HG03354 (cell line): ENCODE results near the gene PLET1.

Experiments used
- ATAC-seq: cut with Tn5 transposase; IDR thresholded peaks from one replicate; pipeline ENCODE4 v1.9.1; 2021; ENCODE audit warnings: mild to moderate bottlenecking; ENCODE audit not compliant: unreplicated experiment, poor library complexity, severe bottlenecking

Gene PLET1

DNA sequence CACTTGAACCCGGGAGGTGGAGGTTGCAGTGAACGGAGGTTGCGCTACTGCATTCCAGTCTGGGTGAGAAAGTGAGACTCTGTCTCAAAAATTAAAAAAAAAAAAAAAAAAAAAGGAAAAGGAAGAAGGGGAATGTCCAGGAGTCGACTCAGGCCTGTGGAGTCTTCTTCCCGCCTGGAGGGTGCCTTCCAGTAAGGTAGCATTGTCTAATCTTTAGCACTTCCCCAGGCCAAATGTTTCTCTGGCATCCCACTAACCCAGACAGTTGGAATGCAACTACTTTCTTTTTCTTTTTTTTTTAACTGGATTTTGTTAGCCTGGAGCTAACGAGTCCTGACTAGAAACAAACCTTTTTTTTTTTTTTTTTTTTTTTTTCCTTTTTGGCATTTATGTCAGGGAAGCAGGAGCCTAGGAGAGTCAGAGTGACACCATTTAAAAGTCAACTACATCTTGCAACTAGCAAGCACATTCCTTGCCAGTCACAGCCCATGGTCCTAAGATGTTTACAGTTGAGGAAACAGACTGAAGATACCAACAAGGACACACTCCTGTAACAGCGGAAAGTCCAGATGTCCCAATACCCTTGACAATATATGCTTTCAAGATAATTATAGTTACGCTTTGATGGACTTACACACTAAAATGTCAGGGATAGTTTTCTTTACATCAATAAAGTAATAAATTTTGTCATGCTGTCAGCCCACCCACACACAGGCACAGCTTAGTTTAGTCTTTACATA lies 10.6 kb downstream of the PLET1 start:
- no peak for ATAC-seq

DNA sequence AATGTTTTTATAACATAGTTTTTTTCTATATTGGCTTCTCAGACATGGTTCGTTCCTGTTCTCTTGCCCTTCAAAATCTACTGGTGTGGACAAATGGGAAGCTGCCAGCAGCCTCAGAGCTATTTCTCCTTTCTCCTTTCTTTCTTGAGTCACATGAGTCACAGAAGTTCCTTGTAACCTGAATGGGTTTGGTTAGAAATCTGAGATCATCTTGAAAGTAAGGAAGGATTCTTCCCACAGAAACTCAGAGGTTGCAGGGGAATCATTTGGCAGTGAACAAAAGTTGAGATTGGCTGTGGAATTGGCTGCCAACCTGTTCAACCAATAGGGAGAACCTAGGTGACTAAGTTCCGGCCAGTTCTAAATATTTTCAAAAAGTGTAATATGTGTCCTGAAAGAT lies 12.5 kb downstream of the PLET1 start:
- ATAC-seq = no peak

DNA sequence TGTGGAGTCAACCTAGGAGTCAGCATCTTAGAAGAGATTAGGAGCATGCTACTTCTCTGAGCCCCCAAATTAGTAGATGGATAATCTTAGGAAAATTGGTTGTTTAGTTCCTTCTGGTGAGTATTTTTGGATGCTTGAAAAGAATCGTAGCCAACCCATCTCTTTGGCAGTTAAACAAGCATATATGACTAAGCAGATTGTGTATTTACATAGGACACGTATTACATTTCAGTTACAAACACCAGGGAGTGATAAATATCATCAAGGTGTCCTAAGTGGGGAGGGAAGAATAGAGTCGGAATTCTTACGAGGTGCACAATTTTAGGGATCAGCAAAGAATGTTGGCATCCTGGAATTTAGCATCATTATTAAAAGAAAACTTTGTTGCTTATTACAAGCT lies 13.5 kb downstream of the PLET1 start:
- ATAC-seq = no peak

DNA sequence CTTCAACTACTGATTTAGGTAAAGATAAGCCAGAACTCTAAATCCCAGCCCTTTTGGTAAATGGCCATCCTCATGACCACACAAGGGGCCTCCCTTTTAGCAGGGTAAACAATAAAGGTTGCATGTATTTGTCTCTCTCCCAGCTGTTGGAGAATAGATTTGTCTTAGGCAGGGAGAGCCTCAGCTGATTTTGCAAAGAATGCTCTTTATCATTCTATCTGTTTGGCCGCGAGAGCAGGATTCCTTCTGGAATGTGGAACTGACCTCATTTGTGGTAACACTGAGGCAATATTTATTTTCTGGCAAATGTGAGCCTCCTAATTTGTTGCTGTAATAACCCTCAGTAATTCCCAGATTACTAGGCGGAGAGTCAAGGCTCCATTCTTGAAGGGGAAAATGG lies 19.2 kb downstream of the PLET1 start:
- ATAC-seq = no peak

DNA sequence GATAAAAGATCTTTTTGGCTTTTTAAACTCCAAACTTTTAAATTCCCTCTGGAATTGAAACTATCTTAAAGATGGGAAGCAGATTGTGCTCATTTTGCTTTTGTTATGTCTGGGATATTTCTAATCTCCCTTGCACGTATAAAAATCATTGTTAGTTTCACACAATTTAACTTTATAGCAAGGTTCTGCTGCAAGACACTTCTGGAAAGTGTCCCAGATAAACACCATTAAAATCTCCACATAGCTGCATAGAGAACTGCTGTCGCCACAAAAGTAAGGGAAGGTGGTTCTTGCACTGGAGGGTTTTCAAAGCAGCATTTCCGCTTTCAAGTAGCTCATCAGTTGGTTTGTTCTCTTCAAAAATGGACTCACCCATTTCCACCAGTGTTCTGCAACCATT lies 22.6 kb downstream of the PLET1 start:
- ATAC-seq = no peak

DNA sequence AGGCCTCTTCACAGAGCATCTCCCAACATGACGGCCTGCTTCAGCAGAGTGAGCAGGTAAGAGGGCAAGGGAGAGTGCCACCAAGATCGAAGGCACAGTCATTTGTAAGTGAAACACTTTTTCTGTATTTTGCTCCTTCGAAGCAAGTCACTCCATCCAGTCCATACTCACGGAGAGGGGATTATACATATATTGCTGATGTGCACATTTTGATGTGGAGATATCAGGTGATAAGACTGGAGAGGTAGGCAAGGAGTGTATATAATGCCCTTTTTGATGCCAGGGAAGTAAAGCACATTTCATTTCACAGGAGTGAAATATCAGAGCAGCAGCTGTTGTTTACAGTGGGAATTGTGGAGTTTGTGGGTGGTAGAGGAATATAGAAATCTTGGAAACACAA lies 23.2 kb downstream of the PLET1 start:
- no peak for ATAC-seq

DNA sequence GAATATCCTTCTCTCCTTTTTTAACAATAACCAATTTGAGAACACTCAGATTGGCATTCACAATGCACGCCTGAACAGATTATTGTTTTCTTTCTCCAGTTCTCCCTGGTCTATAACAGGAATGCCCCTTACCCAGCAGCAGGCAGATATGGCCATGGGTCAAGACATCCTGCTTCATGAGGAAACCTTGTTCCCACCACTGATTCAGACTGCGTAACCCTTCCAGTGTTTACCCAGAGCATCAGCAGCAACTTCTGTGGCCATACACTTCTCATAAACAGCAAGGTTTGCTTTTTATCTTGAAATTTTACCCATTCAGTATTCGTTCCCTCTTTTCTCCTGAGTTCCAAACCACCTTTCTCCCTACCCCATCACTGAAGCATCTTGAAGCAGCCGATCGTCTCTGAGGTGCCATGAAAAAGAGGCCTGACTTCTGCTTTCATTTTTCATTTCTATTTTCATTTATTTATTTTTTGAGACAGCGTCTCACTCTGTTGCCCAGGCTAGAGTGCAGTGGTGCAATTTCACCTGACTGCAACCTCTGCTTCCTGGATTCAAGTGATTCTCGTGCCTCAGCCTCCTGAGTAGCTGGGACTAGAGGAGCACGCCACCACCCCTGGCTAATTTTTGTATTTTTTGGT lies 24.8 kb downstream of the PLET1 start:
- no peak for ATAC-seq

DNA sequence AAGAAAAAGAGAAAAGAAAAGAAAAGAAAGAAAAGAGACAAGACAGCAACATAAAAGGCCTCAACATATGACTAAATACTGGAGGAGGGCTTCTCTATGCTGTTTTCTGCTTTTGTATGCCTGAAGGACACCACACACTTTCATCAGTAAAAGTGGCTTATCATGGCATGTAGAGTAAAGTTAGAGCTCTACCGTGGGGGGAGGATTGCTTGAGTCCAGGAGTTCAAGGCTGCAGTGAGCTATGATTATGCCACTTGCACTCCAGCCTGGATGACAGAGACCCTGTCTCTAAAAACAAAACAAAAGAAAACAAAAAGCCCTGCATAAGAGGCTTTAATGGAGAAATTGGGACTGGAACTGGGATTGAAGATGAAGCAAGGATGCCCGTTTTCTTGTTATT lies 28.7 kb downstream of the PLET1 start:
- ATAC-seq = no peak

DNA sequence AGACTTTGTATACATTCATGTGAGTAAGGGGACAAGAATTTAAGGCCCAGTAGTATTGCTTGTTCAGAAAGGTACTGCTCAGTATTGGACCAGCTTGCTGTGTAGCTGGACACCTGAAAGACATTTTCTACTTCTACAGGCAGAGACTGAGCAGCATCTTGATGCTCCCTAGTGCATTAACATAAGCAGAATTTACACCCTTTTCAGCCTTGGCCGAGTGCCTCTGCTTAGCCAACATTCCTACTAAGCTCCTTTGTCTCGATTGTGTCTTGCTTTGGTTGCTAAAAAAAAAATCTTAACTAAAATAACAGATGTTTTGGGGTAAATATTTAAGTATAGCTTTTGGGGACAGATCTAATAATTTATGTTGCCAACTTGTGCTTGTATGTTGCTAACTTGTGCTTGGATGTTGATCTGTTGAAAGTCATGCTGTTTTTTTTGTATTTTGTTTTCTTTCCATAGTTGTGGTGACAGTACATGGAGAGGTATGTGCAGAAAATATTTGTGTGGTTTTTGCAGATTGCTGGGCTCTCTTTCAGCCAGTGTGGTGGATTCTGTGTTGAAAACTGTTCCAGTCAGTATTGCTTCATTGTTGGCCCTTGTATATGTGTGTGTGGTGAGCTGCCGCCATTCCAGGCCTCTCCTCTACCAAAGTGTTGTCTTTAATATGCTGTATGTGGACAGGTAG lies 30.8 kb downstream of the PLET1 start:
- no peak for ATAC-seq

DNA sequence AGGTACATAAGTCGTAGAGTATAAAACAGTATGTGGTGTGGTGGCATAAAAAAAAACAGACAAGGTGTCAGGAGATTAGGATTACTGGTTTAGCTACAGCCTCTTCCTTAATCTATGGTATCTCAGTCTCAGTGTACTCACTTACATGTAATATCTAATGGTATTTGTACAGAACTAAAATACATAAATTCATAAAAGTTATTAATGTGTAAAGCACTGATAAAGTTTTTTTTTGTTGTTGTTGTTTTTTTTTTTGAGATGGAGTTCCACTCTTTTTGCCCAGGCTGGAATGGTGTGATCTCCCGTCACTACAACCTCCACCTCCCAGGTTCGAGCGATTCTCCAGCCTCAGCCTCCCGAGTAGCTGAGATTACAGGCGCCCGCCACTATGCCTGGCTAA lies 31.5 kb downstream of the PLET1 start:
- no peak for ATAC-seq

DNA sequence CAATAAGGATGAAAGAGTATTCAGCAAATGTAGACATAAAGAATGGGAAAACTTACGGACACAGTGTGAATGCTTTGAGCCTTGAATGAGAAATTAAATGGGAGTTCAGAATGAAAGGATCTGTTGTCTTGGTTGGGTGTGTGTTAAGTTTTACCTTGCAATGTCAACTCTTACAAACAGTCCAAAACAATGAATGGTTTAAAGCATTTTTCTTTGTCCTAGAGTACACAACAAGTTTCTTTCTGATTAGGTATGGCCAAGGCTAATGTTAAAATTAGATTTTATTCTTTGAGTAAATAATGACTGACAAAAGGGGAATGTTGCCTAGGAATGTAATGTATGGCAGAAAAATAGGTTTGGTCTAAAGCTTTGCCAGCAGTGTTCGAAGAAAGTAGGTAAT lies 32.0 kb downstream of the PLET1 start:
- no peak for ATAC-seq

DNA sequence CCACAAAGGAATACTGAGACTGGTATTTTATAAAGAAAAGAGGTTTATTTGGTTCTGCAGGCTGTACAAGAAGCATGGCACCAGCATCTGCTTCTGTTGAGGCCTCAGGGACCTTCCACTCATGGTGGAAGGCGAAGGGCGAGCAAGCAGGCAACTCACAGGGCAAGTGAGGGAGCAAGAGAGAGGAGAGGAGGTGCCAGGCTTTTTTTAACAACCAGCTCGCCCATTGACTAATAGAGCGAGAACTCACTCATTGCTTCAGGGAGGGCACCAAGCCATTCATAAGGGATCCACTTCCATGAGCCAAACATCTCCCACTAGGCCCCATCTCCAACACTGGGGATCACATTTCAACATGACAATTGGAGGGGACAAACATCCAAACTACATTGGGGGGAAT lies 33.2 kb downstream of the PLET1 start:
- no peak for ATAC-seq

DNA sequence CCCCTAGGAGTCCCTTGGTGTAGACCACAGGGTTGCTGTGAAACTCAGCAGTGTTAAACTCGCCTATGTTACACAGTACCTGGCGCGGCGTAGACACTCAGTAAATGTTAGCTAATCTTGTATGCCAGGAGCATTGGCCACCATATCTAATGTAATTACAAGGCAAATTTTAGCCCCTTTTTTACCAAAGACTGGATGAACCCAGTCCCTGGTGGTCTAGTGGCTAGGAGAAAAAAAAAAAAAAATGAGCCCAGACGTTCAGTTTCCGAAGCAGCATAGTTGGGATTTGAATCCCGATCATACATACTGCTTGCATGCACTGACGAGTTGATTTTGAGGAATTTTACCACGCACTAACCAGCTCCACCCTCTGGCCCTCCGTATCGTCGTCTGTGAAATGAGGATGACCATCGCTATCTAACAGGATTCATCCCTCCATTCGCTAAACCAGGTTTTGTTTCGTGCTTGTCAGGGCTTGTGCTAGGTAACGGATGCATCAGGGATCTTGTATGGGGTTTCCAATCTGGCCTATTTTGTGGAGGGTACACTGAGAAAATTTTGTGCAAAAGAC lies 33.7 kb downstream of the PLET1 start:
- ATAC-seq = peak; percentile 65

DNA sequence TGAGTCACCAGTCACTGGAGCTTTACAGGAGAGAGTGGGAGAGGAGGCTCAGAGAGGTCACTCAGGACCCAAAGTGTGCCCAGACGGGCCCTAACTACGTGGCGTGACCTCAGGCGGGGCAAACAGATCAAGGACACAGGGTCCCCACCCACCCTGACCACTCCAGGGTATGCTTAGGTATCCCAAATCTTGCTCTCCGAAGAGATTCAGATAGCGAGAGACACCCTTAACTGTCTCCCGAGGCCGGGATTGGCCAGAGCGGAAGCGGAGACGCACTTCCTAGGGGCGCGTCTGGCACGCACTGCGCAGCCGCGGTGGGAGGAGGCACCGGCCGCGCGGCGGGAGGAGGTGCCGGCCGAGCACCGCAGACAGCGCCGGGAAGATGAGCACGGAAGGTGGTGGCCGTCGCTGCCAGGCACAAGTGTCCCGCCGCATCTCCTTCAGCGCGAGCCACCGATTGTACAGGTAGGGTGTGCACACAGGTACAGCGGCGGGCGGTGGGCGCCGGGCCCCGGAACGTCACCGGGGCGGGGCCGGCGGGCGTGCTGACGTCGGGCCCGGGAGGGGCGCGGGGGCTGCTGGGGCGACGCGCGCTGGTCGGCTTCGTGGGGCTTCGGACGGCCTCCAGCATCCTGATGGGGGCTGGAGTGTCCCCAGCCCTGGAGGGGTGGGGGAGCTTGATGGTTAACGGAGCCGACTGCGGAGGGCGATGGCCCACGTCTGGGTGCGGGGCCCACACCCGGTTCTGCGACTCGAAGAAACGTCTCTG lies 34.4 kb downstream of the PLET1 start, which contains the start of gene PTS:
PTS (plus strand) TSS at position 367 of the 769 bp plus-strand sequence; CDS start at position 383, 16 bp downstream.
- ATAC-seq = peak; percentile 96

DNA sequence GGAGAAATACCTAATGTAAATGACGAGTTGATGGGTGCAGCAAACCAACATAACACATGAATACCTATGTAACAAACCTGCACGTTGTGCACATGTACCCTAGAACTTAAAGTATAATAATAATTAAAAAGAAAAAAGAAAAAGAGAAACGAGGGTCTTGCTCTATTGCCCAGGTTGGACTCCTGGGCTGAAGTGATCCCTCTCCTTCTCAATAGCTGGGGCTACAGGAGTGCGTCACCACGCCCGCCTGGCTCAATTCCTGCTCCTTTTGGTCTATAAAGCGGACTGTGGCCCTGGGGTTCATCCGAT lies 35.0 kb downstream of the PLET1 start:
- ATAC-seq = no peak

DNA sequence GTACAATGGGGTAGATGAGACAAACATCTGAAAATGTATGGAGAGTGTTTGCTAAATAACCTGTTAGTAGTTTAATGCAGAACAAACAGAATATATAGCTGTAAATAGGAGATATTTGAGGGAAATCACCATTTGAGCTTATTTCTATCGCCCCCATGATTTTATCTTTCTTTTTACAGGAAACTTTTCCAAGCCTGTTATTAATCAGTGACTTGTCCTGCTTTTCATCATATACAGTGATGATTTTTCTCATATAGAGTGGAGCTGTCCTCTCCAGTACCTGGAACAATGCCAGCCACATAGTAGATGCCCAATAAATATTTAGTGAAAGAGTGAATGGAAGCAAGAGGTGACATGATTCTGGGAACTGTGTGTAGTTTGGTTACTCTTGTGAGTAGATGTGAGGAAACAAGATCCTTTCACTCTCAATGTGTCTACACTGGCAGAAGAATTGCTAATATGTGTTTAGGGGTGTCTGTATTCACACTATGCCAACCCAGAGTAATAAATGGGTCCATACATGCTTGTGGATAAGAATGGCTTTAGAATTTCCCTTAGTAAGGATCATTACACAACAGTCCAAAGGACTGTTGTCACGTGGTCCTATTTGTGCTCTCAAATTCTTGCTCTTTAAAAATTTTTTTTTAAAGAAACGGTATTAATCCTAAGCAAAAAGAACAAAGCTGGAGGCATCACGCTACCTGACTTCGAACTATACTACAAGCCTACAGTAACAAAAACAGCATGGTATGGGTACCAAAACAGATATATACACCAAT lies 36.7 kb downstream of the PLET1 start:
- no peak for ATAC-seq

DNA sequence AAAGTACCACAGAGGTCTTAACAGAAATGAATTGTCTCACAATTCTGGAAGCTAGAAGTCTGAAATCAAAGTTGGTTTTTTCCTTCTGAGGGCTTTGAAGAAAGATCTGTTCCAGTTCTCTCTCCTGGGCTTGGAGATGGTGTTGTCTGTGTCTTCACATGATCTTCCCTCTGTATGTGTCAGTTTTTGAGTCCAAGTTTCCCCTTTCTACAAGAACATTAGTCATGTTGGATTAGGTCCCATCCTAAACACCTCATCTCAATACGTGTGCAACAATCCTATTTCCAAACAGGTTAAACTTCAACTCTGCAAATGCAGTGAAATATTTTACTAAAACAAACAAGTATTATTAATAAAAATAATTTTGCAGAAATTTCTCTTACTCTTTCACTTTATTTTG lies 37.5 kb downstream of the PLET1 start:
- no peak for ATAC-seq

DNA sequence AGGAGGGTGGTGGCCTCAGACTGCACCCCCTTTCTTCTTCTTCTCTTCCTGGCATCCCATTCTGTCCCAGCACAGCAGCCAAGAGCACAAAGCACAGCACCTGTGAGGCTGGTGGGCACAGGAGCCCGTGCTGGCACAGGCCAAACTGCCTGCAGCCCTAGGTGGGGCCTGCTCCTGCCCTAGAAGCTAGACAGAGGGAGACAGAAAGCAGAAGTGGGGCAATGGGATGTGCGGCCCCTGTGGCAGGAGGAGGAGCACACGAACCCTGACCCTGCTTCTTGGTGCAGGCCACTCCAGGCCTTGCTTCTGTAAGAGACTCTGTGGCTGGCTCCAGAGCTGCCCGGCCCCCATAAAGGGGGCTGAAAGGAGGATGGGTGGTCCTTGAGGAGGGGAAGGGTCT lies 38.4 kb downstream of the PLET1 start:
- no peak for ATAC-seq

DNA sequence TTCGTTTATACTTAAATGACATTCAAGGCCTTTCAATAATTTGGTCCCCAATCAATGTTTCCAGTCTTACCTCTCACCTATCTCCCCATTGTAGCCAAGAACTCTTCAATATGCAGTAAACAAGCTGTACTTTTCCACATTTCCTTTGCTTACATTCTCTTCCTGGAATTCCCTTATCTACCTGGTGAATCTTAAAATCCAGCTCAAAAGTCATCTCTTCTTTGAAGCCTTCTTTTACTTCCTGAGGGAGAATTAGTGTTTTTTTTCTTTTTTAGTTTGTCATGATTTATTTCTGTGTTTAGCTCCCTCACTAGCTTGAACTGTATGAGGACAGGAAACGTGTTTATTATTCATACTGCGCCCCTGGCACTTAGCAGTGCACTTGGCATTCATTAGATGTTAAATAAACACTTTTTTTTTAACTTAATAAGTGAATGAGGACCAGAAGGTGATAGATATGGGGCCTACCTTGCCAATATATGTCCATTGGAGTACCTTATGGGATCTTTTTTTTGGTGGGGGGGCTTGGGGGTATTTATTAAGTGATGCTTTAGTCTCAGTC lies 39.3 kb downstream of the PLET1 start:
- no peak for ATAC-seq
